ENCODE data around the gene TEX29.
A peak's percentile ranks its signal among the peaks of the same experiment; 100 is the strongest.

The TEX29 gene

GRCh38 chr13:111322001-111322915, 1.8 kb downstream of the TEX29 start:
- DNase-seq (ENCODE audit: low read depth), result no peak

GRCh38 chr13:111322916-111323331, 2.5 kb downstream of the TEX29 start:
- no peak for DNase-seq (ENCODE audit: low read depth)

- DNase-seq (ENCODE audit: low read depth), result no peak
These were observed 3.1 kb downstream of the TEX29 start for GRCh38 chr13:111323549-111323948.

GRCh38 chr13:111323950-111324651, 3.7 kb downstream of the TEX29 start:
- DNase-seq (ENCODE audit: low read depth), result no peak

- no peak for DNase-seq (ENCODE audit: low read depth)
These were observed 4.3 kb downstream of the TEX29 start for GRCh38 chr13:111324736-111325135.

GRCh38 chr13:111325146-111325890, 4.9 kb downstream of the TEX29 start:
- no peak for DNase-seq (ENCODE audit: low read depth)

- no peak for DNase-seq (ENCODE audit: low read depth)
These were observed 5.6 kb downstream of the TEX29 start for GRCh38 chr13:111325941-111326620.

GRCh38 chr13:111326621-111326965, 6.2 kb downstream of the TEX29 start:
- no peak for DNase-seq (ENCODE audit: low read depth)

- DNase-seq (ENCODE audit: low read depth), result no peak
These were observed 6.7 kb downstream of the TEX29 start for GRCh38 chr13:111326981-111327642.

- DNase-seq (ENCODE audit: low read depth), result no peak
These were observed 7.5 kb downstream of the TEX29 start for GRCh38 chr13:111327730-111328573.

- DNase-seq (ENCODE audit: low read depth), result no peak
These were observed 8.3 kb downstream of the TEX29 start for GRCh38 chr13:111328574-111329410.

- no peak for DNase-seq (ENCODE audit: low read depth)
These were observed 9.2 kb downstream of the TEX29 start for GRCh38 chr13:111329641-111330040.

GRCh38 chr13:111330066-111330610, 9.7 kb downstream of the TEX29 start:
- no peak for DNase-seq (ENCODE audit: low read depth)

- DNase-seq (ENCODE audit: low read depth), result no peak
These were observed 14.9 kb downstream of the TEX29 start for GRCh38 chr13:111335298-111335697.

- DNase-seq (ENCODE audit: low read depth), result peak; percentile 97
These were observed 16.2 kb downstream of the TEX29 start for GRCh38 chr13:111336666-111337065.

GRCh38 chr13:111337206-111337605, 16.8 kb downstream of the TEX29 start:
- peak; percentile 93 for DNase-seq (ENCODE audit: low read depth)

- DNase-seq (ENCODE audit: low read depth), result peak; percentile 52
These were observed 17.3 kb downstream of the TEX29 start for GRCh38 chr13:111337741-111338140.

GRCh38 chr13:111338841-111339240, 18.4 kb downstream of the TEX29 start:
- no peak for DNase-seq (ENCODE audit: low read depth)

All from amniotic epithelial cell (primary cell).